ENCODE measurements around the gene RNASEL. TPM values are rescaled to one million over a fixed set of nuclear protein-coding genes. Genes with fewer than 3 reads are reported as not detected.

The RNASEL gene
- total RNA-seq, 1 experiment from 2014 or later, result 2.9 TPM

DNA sequence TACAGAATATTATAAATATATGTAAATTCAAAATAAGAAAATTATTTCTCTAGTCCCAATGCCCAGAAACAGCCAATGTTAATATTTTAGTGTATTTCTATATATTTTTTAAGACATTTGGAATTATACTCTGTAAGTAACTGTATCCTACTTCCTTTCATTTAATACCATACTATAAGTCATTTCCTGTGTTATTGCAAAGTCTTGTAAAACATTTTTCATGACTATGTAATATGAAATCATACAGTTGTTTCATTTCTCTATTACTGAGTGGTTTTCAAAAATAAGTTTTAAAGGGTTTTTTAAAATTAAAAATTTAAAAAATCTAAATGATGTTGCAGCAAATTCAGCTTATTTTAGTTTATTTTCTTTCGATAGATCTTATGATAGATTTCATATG, 2.0 kb downstream of the RNASEL start:
- Histone ChIP-seq H3K4me3 (ENCODE audit: low read depth, low read length) (no peak overlapping the region), H3K9me3 (no peaks in the 10 kb centered on the region), H3K36me3 (ENCODE audit: control insufficient read depth, insufficient read depth, low read length) (no peaks in the 10 kb centered on the region), H3K4me1 (no peaks in the 10 kb centered on the region), H3K27me3 (replicated peaks; ENCODE audit: control insufficient read depth, insufficient read depth, low read length) (no peaks in the 10 kb centered on the region)
- no peak for TF ChIP-seq CTCF (IDR thresholded peaks at IDR 0.05; ENCODE audit: insufficient read depth in 1 of 2, low read depth in 1 of 2, low read length in 1 of 2, severe bottlenecking in 1 of 2, unreplicated experiment in 1 of 2)
- Mint-ChIP-seq H3K27me3 (ENCODE audit: insufficient read depth, unreplicated experiment) (no peaks in the 10 kb centered on the region), H3K4me3 (ENCODE audit: unreplicated experiment) (no peak overlapping the region), H3K4me1 (ENCODE audit: low read depth, unreplicated experiment) (no peaks in the 10 kb centered on the region), H3K9me3 (ENCODE audit: unreplicated experiment) (no peaks in the 10 kb centered on the region), H3K36me3 (ENCODE audit: insufficient read depth, unreplicated experiment) (no peaks in the 10 kb centered on the region), H3K27ac (ENCODE audit: unreplicated experiment) (no peak overlapping the region)
- ChIA-PET CTCF (no interaction called here), POLR2A (no interaction called here)
- no TSS peak for BruUV-seq (replicated peaks)
- intact Hi-C loops (cut with micrococcal nuclease; ENCODE audit: unreplicated experiment), result no loop called here
- no peak for DNase-seq

- Mint-ChIP-seq H3K36me3 (ENCODE audit: insufficient read depth, unreplicated experiment) (no peaks in the 10 kb centered on the region), H3K9me3 (ENCODE audit: unreplicated experiment) (no peaks in the 10 kb centered on the region), H3K27me3 (ENCODE audit: insufficient read depth, unreplicated experiment) (no peaks in the 10 kb centered on the region), H3K4me3 (ENCODE audit: unreplicated experiment) (no peak overlapping the region), H3K4me1 (ENCODE audit: low read depth, unreplicated experiment) (no peaks in the 10 kb centered on the region), H3K27ac (ENCODE audit: unreplicated experiment) (no peak overlapping the region)
- no peak for DNase-seq
- CTCF ChIA-PET, result no interaction called here
- H3K9me3 ChIP-seq, result no peaks in the 10 kb centered on the region
- no TSS peak for BruUV-seq (replicated peaks)
- no peaks in the 10 kb centered on the region for H3K4me1 ChIP-seq
- intact Hi-C loops (cut with micrococcal nuclease; ENCODE audit: unreplicated experiment), result no loop called here
- POLR2A ChIA-PET, result no interaction called here
- H3K36me3 ChIP-seq (ENCODE audit: control insufficient read depth, insufficient read depth, low read length), result no peaks in the 10 kb centered on the region
- H3K4me3 ChIP-seq (ENCODE audit: low read depth, low read length), result no peak overlapping the region
- TF ChIP-seq CTCF (IDR thresholded peaks at IDR 0.05; ENCODE audit: insufficient read depth in 1 of 2, low read depth in 1 of 2, low read length in 1 of 2, severe bottlenecking in 1 of 2, unreplicated experiment in 1 of 2), result no peak
- H3K27me3 ChIP-seq (replicated peaks; ENCODE audit: control insufficient read depth, insufficient read depth, low read length), result no peaks in the 10 kb centered on the region
These were observed 2.7 kb downstream of the RNASEL start for GRCh38 chr1:182586380-182586779.

- no peak overlapping the region for H3K27ac Mint-ChIP-seq (ENCODE audit: unreplicated experiment)
- TF ChIP-seq CTCF (IDR thresholded peaks at IDR 0.05; ENCODE audit: insufficient read depth in 1 of 2, low read depth in 1 of 2, low read length in 1 of 2, severe bottlenecking in 1 of 2, unreplicated experiment in 1 of 2), result no peak
These were observed 4.3 kb downstream of the RNASEL start for GRCh38 chr1:182584746-182585145.

More at GRCh38 chr1:182584746-182585145, 4.3 kb downstream of the RNASEL start:
- no peaks in the 10 kb centered on the region for H3K9me3 Mint-ChIP-seq (ENCODE audit: unreplicated experiment)
- no peak overlapping the region for H3K4me3 Mint-ChIP-seq (ENCODE audit: unreplicated experiment)
- no peaks in the 10 kb centered on the region for H3K4me1 ChIP-seq
- no peak for DNase-seq
- no TSS peak for BruUV-seq (replicated peaks)
- H3K4me1 Mint-ChIP-seq (ENCODE audit: low read depth, unreplicated experiment), result no peaks in the 10 kb centered on the region
- H3K4me3 ChIP-seq (ENCODE audit: low read depth, low read length), result no peak overlapping the region
- H3K27me3 ChIP-seq (replicated peaks; ENCODE audit: control insufficient read depth, insufficient read depth, low read length), result no peaks in the 10 kb centered on the region
- no peaks in the 10 kb centered on the region for H3K27me3 Mint-ChIP-seq (ENCODE audit: insufficient read depth, unreplicated experiment)
- ChIA-PET POLR2A (no interaction called here), CTCF (no interaction called here)
- intact Hi-C loops (cut with micrococcal nuclease; ENCODE audit: unreplicated experiment), result no loop called here
- no peaks in the 10 kb centered on the region for H3K9me3 ChIP-seq
- H3K36me3 ChIP-seq (ENCODE audit: control insufficient read depth, insufficient read depth, low read length), result no peaks in the 10 kb centered on the region
- no peaks in the 10 kb centered on the region for H3K36me3 Mint-ChIP-seq (ENCODE audit: insufficient read depth, unreplicated experiment)
